ENCODE results near the gene CYP20A1.

DNA sequence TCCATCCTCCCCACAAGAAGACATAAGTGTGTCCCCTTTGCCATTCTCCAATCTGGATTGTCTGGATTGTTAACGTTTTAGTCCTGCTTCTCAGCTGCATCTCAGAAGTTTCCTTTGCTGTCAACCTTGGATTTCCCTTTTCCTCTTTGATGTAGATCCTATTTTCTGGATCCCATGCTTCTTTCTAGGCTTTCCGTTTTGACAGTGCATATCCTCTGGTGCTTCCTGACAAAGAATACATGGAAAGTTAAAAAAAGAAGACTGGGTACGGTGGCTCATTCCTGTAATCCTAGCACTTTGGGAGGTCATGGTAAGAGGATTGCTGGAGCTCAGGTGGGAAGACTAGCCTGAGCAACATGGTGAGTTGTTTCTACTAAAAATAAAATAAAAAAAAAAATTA, 116.1 kb downstream of the CYP20A1 start:
- TF ChIP-seq CTCF (IDR thresholded peaks at IDR 0.05; ENCODE audit: control extremely low read depth in 1 of 3, insufficient read depth in 1 of 3, low read depth in 1 of 3, low read length in 3 of 3) (no peak), JUN (IDR thresholded peaks at IDR 0.05; ENCODE audit: low read depth, low read length) (no peak), SIX5 (IDR thresholded peaks at IDR 0.05; ENCODE audit: low read depth, low read length) (no peak), SP1 (IDR thresholded peaks at IDR 0.05; ENCODE audit: low read depth, low read length) (no peak)
